NCI-H345 (cell line): Measurements from ENCODE around the gene THADA.

Source experiments
- DNase-seq: peaks from one replicate; lab custom pipeline; 2025; lab: John Stamatoyannopoulos, UW

The THADA gene

DNA sequence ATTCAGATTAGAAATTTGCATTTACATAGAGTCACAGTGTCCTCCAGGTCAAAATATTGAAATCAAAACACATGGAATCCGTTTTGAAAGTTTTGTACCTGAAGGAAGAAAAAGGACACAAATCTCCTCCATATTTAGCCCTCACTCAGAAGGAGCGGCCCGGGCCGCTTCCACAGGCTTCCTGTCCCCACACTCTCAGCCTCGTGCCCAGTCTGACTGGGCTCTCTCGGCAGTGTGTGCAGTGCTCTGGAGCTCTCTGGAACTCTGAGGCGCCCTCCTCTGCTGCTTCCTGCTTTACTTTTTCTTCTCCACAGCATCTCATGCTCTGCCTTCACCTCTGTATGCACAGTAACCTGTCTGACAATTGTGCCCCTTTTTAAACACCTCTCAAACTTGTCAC is 347.2 kb downstream of the THADA start:
- no peak for DNase-seq

DNA sequence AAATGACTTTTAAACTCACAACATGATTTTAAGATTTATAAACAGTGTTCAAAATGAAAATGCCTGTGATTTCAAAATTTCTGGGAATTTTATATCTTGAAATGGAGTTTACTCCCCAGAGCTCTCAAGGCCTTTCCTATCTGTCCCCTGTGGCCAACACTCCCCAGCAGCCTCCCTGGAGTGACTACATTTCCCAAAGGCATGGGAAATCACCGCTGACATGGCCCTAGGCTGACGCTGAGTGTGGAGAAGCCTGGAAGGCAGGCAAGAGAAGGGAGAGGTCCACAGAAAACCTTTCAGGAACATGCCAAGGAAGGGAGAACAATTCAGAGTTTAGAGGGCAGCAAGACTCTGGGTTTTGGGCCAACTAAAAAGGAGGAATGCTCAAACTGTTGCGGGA is 349.2 kb downstream of the THADA start:
- DNase-seq: no peak

DNA sequence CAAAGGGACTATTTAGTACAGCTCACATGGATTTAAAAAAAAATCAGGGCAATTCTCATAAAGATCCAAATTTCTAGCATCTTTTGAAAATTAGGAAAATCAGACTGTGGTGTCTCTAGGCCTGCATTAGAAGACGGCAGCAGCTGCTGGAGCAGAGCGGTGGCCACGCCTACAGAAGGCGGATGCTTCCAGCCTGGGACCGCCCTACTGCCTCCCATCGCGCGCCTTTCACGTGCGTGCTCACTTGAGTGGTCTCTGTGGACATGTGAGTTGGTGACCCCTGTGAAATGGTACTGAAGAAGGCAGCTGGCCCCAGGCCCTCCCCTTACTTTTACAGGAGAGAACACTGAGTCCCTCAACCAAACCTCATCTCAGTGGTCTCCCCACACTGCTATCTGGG is 354.3 kb downstream of the THADA start:
- DNase-seq: no peak

DNA sequence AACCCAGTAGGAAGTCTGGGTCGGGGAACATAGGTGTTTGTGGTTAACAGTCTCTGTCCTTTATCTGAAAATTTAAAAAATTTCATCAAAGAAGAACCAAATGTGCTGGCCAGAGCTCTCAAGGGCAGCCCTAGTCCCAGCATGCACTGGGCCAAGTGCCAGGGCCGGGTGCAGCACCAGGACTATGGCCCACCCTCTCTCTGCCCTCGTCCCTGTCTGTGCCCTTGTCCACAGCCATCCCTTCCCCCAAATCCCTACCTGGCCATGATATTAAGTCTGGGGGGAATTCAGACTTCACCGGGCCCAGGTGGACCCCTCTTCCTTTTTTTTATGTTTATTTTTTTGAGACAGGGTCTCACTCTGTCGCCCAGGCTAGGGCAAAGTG is 355.1 kb downstream of the THADA start:
- no peak for DNase-seq

DNA sequence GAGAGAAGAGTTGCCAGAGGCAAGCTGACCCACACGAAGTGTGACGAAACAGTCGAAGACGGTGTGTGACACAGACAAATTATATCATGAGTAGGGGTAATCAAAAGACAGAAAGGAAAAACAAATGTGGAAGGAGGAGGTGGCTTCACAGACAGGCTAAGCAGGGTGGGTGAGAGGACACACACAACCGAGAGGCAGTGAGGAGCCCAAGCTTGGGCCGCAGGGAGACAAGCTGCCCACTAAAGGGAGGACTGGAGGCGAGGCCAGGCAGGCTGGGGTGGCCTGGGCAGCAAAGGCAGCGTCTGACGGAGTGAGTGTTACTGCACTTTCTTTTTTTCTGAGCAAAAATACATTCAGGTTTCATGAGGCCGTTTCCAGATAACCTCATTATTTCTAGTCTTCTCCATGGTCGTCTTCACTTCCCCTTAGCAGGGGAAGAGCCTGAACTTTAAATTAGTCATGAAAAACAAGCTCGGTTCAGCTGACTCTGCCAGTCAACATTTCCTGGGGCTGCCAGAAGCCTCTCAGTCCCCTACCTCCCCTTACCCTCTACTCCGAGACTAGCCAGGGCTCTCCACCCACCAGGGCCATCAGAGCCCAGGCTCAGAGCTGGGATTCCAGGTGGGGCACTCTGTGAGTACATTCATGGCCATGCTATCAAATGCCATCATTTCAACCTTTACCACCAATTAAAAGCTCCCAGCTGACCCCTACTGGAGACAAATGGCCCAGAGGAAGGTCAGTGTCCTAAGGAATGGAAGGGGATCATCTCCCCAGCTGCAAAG is 355.7 kb downstream of the THADA start:
- no peak for DNase-seq

DNA sequence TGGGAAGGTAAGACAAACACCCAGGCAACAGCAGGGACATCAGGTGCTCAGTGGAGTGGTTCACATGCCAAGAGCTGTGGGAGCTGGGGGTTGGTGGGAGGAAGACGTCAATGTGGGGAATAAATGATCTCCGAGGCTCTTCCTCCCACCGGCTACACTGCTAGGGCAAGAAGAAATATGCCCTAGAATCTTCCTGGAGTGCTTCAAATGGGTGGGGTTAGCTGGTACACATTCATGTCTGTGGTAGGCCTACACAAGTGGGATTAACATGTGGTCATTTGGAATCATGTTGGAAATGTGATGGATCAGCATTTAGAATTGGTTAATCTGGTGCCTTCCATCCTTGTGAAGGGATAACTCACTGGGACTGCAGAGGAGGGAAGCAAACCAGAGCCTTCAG is 357.0 kb downstream of the THADA start:
- no peak for DNase-seq

DNA sequence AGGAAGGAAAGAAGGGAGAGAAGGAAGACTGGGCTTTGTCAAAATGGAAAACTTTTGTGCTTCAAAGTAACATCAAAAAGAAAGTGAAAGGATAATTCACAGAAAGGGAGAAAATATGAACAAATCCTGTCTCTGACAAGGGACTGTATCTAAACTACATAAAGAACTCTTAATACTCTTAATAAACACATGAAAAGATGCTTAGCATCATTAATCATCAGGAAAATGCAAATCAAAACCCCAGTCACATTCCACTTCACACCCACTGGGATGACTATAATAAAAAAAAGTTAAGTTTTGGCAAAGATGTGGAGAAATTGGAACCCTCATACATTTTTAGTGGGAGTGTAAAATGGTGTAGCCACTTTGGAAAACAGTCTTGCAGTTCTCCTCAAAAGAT is 357.7 kb downstream of the THADA start:
- DNase-seq: no peak

DNA sequence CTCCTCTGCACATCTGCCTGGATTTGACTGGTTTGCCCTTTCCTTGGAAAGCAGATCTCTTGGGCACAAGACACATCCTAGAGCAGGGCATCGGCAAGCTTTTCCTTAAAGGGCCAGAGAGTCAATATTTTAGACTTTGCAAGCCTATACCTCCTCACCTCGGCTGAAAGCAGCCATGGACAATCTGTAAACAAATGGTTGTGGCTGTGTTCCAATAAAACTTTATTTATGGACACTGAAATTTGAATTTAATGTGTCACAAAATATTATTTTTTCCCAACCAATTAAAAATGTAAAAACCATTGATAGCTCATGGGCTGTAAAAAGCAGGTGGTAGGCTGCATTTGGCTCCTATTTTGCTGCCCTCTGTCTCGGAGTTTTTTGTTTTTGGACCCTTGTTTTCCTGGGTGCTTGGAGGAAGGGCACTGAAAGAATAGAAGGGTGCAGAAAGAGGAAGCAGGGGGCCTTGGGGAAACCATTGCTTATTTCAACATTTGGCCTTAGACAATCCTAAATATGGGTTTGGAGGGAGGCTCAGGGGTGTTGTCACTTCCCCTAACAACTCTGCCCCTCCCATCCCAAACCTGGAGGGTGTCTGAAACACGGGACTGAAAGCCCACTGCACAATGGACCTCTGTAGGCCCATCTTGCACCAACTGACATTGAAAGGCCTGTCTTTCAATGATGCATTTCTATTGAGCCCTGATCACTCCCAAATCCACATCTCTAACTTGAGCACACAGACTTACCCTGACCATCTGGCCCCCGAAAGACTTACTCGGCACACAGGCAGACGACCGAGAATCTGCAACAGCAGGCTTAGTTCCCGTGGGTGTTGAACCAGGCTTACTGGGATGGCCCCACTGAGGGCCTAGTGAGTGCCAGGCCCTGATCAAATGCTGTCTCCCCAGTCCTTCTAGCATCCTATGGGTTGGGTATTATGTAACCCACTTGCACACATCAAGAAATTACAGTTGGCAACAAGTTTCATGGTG is 362.3 kb downstream of the THADA start:
- no peak for DNase-seq

DNA sequence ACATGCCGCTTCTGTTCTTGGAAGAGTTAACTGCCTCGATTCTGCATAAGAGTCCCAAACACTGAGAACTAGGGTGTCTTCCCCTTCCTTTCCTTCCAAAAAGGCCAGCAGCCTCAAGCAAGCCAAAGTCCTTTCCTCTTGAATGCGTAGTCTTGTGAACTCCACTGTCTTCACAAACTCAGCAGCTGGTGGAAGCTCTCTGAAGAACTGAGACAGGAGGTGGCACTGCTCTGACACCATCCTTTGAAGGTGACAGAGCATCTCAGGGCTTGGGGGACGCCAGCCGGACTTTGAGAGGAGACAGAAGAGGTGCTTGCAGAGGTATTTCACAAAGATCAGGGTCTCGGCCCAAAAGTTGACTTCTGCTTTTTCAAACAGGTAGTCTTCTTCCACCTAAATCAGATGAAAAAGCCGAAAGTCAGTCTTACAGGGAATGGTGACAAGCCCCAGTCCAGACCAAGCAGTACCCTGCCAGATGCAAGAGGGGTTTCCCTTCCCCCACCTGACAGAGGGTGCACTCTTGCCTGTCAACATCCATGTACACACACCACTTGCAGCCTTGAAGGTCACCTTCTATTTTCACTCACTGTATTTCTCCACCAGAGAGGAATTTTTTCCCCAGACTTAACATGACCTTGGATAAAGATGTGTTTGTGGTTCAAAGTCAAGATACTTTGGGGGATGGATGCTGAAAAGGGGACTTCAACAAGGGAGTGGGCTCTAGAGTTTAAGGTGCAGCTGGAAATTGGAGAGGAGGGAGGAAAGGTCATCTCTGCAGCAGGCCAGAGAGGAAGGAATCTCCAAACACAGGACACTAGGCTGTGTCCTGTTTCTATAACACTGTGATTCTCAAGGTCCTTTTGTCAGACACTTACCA is 364.6 kb downstream of the THADA start:
- DNase-seq: no peak

DNA sequence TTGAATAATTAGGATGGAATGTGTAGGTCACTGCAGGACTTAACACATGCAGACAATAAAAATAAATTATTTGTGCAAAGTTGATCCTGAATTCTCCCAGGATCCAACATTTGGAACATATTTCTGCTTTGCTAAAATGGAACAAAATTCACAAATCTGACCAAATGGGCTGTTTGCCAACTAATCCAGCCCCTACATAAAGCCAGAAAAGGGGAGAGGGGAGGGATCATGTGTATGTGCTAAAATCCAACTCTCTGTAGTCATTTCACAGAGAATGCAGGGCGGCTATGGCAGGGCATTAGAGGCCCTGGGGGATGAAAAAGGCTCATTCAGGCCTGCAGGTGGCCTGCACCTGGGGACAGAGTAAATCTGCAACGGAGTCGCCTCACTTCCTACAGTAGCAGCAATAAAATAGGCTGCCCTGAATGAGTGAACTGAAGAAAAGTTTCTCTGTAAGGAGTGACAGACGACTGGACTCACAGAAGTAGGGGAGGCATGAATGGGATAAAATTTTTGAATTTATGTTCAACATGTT is 365.4 kb downstream of the THADA start:
- DNase-seq: peak; percentile 5

DNA sequence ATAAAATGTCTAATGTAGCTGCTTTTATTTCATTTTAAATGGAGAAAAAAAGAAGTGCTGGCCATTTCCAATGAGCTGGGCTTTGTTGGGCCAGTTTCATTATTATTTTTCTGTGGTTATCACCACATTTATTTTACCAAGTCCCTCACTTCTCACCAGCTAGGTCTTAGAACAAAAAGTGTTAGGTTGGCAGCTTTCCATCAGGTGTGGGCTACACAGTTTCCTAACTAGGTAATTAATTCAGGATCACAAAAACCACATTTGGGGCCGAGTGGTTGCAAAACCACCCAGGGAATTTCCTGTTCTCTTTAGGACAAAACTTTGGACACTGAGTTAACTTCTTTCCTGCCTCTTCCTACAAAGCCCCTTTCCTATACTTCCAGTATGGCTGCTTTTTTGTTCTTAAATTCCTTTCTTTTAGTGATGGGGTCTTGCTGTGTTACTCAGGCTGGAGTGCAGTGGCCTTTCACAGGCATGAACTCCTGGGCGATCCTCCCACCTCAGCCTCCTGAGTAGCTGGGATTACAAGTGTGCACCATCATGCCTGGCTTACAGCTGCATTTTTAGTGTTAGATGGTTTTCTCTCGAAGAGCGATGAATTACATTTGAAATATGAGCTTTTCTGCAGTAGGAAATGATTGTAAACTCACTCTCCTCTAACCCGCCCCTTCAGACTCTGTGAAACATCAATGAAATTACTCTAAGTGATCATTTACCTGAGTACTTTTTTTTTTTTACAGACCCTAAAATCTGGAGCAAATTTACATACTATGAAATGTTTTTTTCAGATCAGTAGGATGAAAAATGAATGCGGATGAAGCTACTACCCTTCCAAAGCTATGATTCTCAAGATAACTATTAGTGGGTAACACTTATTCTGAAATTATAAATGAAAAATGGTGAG is 366.8 kb downstream of the THADA start:
- DNase-seq: no peak

DNA sequence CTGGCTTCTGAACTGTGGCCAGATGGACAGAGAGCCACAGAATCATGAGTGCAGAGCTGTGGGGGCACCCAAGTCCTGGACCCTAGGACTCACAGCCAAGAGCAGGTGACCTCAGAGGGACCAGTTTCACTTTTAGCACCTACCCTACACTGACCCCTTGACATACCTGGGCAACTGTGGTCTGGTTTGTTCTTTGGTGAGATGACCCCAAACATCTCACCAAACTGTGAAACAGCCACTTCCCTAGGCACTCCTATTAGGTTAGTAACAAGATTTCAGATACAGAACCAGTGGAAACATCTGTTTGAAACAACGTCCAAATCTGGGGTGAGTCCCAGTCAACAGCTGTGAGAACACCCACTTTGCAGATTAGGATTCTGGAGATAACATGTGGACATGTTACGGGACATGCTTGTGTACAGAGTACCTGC is 367.5 kb downstream of the THADA start:
- DNase-seq: no peak

DNA sequence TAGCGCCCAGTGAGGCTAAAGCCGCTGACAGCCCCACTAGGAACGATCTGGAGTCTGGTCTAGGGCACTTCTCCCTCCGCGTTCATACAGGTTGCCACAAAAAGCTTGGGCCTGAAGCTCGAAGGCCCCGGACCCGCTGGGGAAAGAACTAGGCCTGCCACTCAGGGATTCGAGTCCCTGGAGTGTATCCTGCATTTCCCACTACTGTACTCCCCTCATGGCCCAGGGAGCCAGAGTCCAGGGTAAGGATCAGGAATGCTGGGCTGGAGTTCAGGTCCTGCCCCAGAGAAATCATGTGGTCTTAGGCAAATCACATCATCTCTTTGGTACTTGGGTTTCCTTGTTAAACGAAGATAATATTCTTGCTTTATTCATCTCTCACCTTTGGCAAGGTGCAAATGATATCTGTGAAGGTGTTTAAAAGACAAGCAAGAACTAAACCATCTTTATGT is 368.0 kb downstream of the THADA start:
- DNase-seq: no peak

DNA sequence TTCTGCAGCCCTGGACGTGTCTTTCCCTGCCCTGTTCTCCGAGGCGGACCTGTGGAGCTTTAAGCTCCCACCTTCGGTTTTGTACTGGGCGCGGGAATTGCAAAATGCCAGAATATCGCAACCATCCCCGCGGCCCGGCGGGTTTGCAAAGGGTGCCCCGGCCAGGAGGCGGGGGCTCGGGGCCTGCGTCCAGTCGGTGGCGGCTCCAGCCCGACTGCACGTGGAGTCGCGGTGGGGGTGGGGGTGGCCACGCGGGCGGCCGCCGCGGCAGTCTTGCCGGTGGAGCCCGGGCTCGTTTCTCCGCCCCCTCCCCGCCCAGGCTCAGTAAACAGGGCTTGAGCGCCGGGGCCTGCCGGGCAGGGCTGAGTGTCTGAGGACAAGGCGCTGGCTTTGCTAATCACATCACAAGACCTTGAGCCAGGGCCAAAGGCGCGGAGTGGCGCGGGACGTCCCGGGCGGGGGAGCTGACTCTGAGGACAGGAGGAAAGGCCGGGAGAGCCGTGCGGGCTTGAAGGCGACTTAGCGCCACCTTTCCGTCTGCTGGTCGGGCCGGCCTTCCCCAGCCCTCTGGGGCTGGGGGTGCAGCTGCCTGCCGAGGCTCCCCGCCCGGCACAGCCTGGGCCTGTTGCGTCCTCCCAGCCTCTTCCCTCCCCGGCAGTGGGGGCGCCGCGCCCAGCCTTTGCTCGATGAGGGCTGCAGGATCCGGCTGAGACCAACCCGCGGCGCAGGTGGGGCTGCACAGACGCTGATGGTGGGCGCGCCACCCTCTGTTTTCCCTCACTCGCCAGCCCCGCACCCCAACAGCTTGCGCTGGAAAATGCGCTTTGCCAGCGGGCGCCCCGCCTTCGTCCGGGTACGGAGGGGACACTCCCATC is 368.6 kb downstream of the THADA start:
- peak; percentile 61 for DNase-seq

DNA sequence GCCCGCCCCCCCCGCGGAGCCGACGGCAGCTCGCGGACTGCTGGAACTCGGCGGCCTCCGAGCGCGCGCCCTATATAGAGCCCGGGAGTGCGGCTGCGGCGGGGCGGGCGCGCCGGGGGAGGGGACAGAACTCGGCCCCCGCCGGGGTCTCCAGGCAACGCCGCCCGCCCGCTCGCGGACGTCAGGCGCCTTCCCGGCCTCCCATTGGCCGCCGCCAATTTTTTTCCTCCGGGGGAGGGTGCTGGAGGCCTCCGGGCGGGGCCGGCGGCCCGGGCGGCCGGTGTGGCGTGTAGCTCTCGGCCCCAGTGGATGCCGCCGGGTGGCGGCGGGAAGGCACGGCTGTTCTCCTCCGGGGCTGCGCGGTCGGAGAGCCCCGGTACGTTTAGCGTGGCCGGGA is 369.3 kb downstream of the THADA start, which contains the start of gene ZFP36L2:
Gene ZFP36L2, minus strand, starts transcription at position 49 of the 397 bp plus-strand sequence. CDS start 291 bp downstream, outside the sequence.
- peak; percentile 91 for DNase-seq

DNA sequence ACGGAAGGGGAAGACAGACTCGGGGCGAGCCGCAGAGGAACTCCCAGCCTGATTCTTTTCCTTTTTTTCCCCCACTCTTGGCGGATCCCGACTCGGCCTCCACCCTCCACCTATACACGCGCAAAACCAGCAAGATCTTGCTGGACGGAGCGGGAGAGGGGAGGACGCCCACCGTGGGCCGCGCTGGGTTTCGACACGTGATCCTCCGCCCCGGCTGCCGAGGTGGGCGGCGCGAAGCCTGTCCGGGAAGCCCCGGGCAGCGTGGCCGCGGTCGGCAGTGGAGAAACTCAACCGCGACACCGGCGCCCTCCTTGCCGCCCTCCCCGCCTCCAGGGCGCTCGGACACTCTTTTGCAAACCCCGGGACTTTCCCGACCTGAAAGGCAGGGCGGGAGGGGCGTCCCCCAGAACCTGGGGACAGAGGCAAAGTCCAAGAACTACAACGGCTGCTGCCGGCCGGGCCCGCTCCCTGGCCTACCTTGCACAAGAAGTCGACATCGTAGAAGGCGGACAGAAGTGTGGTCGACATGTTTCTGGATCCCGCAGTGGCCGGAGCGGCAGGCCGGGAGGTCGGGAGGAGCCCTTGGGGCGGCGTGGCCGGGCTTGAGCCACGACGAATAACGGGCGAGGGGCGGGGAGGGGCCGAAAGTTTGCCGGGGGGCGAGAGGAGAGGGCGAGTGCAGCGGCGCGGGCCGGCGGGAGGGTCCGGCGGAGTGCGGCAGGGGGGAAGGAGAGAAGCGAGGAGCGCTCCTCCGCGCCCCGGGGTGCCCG is 369.9 kb downstream of the THADA start:
- DNase-seq: no peak

DNA sequence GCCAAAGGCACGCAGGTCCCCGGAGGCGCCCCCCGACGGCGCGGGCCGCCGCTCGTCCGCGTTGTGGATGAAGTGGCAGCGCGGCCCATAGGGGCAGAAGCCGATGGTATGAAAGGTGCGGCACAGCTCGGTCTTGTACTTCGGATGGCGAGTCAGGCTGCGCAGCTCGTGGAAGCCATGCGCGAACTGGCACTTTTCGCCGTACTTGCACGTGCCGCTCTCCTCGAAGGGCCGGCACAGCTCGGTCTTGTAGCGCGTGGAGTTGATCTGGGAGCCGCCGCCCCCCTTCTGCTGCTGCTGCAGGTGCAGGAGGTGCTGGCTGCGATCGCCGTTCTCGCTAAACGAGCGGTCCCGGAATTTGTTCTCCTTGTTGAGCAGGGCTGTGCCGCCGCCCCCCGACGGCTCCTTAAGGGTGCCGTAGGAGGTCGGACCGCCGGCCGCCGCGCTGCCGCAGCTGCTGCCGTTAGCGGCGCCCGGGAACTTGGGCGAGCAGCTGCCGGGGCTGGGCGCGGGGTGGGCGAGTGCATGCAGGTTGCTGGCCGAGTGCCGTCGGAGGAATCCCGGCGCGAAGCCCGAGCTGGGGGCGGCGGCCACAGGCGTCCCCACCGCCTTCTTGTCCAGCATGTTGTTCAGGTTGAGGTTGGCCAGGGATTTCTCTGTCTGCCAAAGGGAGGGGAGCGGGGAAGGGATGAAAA is 370.6 kb downstream of the THADA start:
- no peak for DNase-seq

DNA sequence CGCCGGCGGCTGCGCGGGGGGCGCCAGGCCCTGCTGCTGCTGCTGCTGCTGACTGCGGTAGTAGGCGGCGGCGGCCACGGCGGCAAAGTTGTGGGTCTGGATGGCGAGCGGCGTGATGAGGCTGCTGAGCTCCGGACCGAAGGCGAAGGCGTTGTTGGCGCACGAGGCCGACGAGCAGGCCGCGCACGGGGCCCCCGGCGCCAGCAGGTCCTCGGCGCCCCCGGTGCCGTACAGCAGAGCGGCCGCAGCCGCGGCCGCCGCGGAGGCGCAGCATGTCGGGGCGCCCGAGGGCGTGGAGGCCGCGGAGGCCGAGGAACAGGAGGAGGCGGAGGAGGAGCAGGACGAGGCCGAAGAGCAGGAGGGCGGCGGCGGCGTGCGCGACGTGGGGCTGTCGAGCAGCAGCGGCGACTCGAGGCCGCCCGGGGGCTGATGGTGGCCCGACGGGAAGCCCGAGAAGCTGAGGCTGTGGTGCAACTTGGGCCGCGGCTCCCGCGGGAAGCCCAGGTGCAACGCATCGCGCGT is 371.2 kb downstream of the THADA start:
- no peak for DNase-seq
